ENCODE data around the gene NPNT.

- TF ChIP-seq EZH2 (IDR thresholded peaks at IDR 0.05; ENCODE audit: insufficient read depth, poor library complexity, severe bottlenecking) (no peak), EZH2phosphoT487 (IDR thresholded peaks at IDR 0.05; ENCODE audit: insufficient read depth, low read depth) (no peak)
Observed at GRCh38 chr4:105989485-105990242, 94.4 kb downstream of the NPNT start.

Data from GM23248 (cell line).